ENCODE data around the gene TWIST1.

TWIST1 gene

DNA sequence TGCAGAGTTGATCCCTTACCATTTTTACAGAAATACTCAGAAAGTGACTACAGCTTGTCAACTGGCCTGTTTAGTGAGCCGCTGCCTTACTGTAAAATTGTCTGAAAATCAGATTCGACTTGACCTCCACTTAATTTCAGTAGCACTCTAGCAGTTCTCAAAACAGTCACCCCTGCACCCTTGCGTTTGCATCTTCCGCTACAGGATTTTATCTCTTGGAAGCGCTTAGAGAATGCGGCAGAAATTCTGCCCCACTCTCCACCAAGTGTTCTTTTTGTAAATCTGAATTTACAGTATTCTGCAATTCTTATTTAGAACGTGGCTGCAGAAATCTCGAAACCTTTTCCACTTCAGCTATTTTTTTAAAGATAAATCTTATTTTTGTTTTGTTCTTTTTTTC lies 1.9 kb upstream of the TWIST1 start:
- H3K4me3 ChIP-seq (ENCODE audit: low read depth, low read length) = no peak overlapping the region
- DNase-seq (ENCODE audit: low read depth) = no peak

DNA sequence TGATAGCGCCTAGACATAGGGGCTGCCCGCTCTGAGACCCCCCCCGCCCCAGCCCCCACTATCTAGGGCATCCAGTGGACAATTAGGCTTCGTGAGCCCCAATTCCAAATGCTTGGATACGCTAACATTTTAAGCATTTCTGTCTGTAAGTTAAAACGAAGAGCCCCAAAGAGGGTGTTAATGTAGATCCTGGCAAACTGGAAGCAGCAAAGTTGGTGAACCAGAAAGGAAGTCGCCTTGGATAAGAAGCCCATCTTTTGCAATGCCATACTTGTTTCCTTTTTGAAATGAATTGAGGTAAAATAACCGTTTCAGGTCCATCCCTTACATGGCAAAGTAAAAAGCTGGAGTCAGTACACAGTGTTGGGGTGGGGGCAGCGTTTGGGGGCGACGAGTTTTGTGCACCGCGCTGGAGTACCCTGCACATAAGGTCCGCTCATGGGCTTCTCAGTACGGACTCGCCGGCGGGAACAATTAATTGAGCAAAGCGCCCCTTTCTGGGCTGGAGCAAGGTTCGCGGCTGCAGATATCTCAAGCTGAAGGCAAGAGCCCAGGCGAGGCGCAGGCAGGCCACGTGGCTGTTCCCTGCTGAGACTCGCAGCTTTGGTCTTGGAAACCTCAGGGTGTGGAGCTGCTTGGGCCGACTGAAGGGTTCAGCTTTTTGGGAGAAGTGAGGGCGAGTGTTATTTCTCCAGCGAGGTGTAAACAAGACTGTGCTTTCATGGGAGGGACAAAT lies 1.4 kb upstream of the TWIST1 start:
- DNase-seq (ENCODE audit: low read depth) = no peak
- TF ChIP-seq, protein P1, sequence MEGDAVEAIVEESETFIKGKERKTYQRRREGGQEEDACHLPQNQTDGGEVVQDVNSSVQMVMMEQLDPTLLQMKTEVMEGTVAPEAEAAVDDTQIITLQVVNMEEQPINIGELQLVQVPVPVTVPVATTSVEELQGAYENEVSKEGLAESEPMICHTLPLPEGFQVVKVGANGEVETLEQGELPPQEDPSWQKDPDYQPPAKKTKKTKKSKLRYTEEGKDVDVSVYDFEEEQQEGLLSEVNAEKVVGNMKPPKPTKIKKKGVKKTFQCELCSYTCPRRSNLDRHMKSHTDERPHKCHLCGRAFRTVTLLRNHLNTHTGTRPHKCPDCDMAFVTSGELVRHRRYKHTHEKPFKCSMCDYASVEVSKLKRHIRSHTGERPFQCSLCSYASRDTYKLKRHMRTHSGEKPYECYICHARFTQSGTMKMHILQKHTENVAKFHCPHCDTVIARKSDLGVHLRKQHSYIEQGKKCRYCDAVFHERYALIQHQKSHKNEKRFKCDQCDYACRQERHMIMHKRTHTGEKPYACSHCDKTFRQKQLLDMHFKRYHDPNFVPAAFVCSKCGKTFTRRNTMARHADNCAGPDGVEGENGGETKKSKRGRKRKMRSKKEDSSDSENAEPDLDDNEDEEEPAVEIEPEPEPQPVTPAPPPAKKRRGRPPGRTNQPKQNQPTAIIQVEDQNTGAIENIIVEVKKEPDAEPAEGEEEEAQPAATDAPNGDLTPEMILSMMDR (IDR thresholded peaks at IDR 0.05; ENCODE audit: insufficient read depth, low read depth, low read length, missing control alignments) = no peak
- no peak overlapping the region for H3K4me3 ChIP-seq (ENCODE audit: low read depth, low read length)

More for the DNA sequence above, 1.9 kb upstream of the TWIST1 start:
- TF ChIP-seq, protein P1 (IDR thresholded peaks at IDR 0.05; ENCODE audit: insufficient read depth, low read depth, low read length, missing control alignments) = no peak

DNA sequence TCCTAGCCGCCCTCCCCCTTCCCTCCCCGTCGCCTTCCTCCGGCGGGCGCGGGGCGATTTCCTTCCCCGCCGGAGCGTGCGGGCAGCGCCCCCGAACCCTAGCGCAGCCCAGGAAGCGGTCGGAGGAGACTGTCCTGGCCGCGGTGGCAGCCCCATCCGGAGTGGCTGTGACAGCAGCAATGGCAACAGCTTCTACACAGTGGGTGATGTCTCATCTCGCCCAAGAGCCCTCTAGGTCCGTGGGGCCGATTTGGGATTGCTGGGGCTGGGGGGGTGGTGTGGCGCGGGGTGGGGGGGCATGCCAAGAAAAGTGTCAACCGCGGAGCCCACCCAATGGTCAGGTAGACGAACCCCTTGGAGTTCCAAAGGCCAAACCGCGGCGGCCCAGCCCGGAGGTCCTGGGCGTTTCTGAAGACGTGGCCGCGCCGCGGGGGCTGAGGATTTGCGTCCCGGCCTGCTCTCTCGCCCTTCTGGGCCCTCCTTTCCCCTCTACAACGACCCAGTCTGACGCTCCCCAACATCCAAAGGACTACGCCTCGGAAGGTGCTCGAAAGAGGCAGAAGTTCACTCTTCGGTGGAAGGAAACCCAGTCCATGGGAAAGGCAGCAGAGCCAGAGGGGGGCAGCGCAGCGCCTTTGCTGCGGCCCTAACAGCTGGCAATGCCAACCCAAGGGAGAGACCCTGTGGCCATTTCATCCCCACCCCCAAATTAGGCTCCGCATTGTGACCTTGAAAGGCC lies 603 bp upstream of the TWIST1 start:
- DNase-seq (ENCODE audit: low read depth) = no peak
- H3K4me3 ChIP-seq (ENCODE audit: low read depth, low read length) = no peak overlapping the region

DNA sequence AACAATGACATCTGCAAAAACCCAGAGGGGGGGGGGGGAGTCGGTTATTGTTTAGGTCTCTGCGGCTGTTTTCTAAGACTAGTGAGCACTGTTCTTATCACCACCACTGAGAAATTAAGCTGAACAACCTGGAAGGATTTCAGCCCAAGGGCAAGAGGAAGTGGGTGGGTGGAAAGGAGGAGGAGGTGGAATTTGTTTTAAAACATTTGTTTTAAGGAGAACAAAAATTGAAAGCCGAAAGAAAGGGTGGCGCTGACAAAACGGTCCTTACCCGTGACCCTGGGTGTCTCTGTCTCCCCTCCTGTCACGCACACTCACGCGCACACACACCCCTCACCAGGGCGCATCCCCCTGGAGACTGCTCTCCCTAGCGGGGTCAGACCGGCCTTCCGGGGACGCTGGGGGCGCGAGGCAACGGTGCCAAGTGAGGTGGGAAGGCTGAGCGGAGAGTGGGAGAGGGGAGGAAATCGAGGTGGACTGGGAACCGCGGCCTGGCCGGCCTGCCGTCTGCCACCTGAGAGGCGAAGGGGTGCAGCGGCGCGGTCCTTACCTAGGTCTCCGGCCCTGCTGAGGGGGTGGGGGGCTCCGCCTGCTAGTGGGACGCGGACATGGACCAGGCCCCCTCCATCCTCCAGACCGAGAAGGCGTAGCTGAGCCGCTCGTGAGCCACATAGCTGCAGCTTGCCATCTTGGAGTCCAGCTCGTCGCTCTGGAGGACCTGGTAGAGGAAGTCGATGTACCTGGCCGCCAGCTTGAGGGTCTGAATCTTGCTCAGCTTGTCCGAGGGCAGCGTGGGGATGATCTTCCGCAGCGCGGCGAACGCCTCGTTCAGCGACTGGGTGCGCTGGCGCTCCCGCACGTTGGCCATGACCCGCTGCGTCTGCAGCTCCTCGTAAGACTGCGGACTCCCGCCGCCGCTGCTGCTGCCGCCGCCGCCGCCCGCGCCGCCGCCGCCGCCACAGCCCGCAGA lies 1.0 kb downstream of the TWIST1 start:
- TF ChIP-seq, protein P1 (IDR thresholded peaks at IDR 0.05; ENCODE audit: insufficient read depth, low read depth, low read length, missing control alignments) = no peak
- H3K4me3 ChIP-seq (ENCODE audit: low read depth, low read length) = no peak overlapping the region
- DNase-seq (ENCODE audit: low read depth) = peak; percentile 12

More for the DNA sequence above, 603 bp upstream of the TWIST1 start:
- TF ChIP-seq, protein P1 (IDR thresholded peaks at IDR 0.05; ENCODE audit: insufficient read depth, low read depth, low read length, missing control alignments) = no peak

DNA sequence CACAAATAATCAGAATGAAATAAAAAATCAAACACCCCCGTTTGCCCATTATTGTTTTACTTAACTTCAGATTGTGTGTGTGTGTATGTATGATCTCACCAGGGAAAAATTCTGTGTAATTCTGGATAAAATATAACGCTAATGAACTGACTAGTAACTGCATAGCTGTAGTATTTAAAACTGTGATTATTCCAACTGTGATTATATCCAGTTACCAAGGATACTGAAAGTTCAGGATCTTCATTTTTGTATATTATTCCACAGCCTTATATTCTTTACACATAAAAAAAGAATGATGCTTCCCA lies 2.9 kb downstream of the TWIST1 start:
- H3K4me3 ChIP-seq (ENCODE audit: low read depth, low read length) = no peak overlapping the region
- no peak for DNase-seq (ENCODE audit: low read depth)
- TF ChIP-seq, protein P1 (IDR thresholded peaks at IDR 0.05; ENCODE audit: insufficient read depth, low read depth, low read length, missing control alignments) = no peak

DNA sequence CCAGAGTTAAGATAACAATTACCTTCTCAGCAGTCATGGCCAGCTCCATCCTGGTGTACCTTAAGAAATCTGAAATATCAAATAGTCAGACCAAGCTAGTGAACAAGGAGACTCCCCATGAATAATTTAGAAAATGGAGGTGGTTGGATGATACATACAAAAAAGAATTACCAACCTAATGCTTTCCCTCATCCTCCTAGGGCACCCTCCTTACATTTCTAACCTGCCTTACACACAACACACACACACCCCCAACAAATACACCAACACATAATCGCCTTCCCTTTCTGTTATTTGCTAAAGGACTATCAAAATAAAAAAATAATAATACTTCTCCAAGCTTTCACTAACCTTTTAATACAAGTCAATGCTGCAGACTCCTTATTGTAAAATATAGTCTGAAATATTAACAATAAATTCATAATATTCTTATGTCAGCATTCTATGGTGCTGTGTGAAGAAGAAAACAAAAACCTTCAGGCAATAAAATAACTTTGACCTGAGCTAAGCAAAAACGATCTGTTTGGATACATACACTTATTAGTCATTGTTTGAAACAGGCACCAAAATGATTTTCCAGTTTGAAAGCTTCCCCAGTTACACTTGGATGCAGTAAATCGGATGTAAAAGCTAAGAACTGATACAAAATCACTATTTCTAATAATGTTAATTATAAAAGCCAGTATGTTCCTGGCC lies 3.4 kb downstream of the TWIST1 start:
- TF ChIP-seq, protein P1 (IDR thresholded peaks at IDR 0.05; ENCODE audit: insufficient read depth, low read depth, low read length, missing control alignments) = no peak
- DNase-seq (ENCODE audit: low read depth) = no peak
- no peak overlapping the region for H3K4me3 ChIP-seq (ENCODE audit: low read depth, low read length)
